GM21786 (cell line): Measurements from ENCODE around the gene ATR.
"Not testable (repeated sequence)": the region's sequence is repeated elsewhere in the genome, so short reads cannot be mapped to it uniquely, and the experiment has no call there.

ENCODE experiments used
- ATAC-seq: cut with Tn5 transposase; IDR thresholded peaks from one replicate; pipeline ENCODE4 v1.9.1; 2021; ENCODE audit not compliant: unreplicated experiment

The ATR gene

GRCh38 chr3:142578329-142579223, at the start of gene ATR:
Gene ATR, minus strand, starts transcription at chr3:142578733. Its CDS starts 29 bp downstream, at chr3:142578704.
- peak; percentile 95 for ATAC-seq

GRCh38 chr3:142626971-142627370, 48.4 kb upstream of the ATR start:
- ATAC-seq = no peak

- ATAC-seq = no peak
Observed at GRCh38 chr3:142625153-142625440, 46.6 kb upstream of the ATR start.

- ATAC-seq = no peak
Observed at GRCh38 chr3:142624341-142625152, 46.0 kb upstream of the ATR start.

- ATAC-seq = no peak
Observed at GRCh38 chr3:142623194-142623593, 44.7 kb upstream of the ATR start.

DNA sequence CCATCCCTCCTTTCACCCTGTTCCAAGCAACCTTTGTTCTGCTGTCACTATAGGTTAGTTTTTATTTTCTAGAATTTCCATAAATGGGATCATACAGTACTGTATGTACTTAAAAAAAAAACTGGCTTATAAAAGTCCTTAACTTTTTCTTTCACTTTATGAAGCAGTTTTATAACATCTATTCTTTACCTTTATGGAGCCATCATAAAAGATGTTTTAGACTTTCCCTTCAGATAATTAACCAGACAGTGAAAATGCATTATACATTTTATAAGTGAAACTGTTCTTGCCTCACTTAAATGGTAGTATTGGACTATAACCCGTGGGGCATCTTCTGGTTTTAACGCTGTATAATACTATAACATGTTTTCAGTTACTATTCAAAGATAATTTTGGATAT, 43.9 kb upstream of the ATR start:
- no peak for ATAC-seq

- no peak for ATAC-seq
Observed at GRCh38 chr3:142618917-142619461, 40.5 kb upstream of the ATR start.

- no peak for ATAC-seq
Observed at GRCh38 chr3:142615171-142615570, 36.6 kb upstream of the ATR start.

GRCh38 chr3:142614059-142614626, 35.6 kb upstream of the ATR start:
- no peak for ATAC-seq

DNA sequence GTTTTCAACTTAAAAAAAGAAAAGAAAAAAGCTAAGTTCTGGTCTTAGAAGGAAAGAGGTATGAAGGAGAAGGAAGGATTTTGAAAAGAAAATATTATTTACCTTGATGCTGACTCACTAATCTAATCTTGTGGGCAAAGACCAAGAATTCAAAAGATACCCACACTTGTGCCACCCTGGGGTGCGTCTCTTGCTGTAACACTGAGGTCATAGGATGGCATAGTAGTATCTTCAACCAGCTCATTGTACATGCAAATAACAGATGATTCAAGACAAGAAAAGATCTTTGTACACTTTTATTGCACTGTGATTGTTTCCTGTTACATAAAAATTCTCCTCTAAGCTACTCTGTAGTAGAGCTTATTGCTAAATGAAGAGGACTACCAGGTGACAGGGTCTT, 35.0 kb upstream of the ATR start:
- ATAC-seq = no peak

- ATAC-seq = no peak
Observed at GRCh38 chr3:142611206-142611605, 32.7 kb upstream of the ATR start.

GRCh38 chr3:142609136-142609535, 30.6 kb upstream of the ATR start:
- ATAC-seq = no peak

DNA sequence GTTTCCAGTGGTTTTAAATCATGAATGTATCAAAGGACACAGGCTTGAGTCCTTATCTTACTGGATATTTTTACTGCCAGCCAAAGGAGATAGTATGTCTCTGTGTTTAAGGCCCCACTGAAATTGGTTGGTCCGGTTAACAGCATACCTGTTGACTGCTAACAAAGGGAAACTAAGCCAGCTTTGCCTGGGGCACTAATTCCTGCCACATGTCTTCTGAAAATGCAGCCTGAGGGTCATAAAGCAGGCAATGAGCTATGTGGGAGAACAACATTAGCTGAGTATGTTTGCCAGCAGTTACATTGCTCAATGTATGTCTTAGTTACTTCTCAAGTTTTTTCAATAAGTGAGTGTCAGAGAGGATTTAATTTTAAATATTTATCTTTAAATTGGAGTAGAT, 30.1 kb upstream of the ATR start:
- ATAC-seq = no peak

GRCh38 chr3:142604940-142605339, 26.4 kb upstream of the ATR start:
- ATAC-seq = peak; percentile 65

GRCh38 chr3:142603386-142603705, 24.8 kb upstream of the ATR start:
- not testable (repeated sequence) for ATAC-seq

DNA sequence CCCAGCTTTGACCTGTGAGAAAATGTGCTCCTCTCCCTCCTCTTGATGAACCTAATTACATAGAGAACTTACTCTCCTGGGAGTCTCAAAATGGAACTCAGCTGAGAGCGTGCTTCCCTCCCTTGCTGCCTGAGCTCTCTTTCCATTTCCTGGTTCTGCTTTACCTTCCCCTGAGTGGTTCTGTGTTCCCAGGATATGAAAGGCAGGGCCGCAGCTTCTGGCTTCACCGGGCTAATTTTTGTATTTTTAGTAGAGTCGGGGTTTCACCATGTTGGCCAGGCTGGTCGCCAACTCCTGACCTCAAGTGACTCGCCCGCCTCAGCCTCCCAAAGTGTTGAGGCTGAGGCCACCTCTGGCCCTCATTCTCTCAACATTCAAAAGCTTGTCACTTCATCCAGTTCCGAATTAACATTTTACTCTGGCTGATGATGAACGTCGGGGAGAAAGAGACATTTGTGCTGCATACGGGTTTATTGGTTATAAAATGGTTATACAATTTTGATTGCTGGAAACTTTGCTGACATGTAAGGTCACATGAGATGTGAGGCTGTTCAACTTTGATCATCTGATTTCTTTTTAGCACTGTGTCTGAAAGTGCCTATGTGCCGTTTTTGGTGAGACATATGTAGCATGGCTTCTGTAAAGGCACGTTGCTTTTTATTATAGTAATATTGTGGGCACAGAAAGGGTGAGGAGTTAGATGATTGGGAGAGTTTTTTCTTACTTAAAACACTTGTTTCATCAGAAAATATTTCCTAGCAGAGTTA, 24.3 kb upstream of the ATR start:
- no peak for ATAC-seq

DNA sequence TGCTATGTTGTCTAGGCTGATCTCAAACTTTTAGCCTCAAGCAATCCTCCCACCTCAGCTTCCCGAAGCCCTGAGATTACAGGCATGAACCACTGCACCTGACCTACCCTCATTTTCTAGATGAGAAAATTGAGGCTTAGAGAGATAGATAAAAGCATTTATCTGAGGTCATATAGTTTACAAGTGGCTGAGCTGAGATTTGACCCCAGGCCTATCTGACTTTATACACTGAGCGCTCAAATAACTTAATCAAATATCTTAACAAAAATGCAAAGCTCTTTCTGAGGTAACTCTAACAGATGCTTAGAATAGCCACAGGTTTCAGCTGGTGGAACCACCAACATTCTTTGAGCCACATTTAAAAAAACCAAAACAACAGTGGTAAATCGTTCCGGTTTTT, 23.2 kb upstream of the ATR start:
- ATAC-seq = no peak

DNA sequence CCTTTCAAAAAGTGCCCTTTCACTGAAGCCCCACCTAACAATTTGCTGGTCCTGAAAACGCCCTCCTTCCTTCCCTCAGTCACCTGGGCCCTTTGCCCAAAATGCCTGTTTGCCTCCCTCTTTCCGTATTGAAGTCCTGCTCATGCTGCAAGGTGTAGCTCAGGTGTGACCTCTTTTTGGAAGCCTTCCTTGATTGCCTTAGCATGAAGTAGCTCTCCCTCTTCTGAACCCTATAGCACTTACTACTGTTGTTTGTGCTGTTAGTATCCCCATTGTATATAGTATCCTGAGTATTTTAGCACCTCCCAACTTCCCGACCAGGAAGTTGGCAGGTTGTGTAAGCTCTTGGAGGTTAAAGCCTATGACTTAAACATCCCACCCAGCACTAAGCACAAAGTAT, 19.4 kb upstream of the ATR start:
- ATAC-seq = no peak

GRCh38 chr3:142596726-142597088, 18.2 kb upstream of the ATR start:
- ATAC-seq = no peak

DNA sequence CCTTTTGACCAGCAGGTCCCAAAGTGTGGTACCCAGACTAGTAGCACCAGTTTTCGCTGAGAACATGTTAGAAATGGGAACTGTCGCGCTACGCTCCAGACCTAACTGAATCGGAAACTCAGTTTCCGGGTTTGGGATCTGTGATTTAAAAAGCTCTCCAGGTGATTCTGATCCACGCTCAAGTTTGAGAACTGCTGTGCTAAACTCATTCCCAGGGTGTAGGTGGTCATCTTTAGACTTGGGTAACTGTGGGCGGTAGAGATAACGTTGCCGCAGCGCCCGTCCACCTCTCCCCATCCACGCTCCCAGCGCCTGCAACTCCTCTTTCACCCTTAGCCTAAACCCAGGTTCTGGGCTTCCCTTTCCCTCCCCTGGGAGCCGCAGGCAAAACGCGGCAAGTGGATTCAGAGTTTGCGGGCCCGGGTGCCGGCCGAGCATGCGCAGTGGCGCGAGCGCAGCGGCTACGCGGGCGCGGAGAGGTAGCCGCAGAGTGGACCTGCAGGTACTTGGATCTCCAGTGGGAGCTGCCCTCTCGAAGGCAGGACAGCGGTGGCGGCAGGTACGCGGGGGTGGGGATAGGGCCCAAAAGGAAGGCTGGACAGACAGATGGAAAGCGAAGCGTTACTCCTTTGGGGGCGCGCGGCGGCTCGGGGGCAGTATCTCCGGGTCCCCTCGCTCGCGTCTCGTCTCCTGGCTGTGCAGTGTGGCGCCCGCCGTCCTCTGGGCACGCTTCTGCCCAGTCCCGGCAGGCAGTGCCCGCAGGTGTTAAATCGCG, 17.6 kb upstream of the ATR start, which contains the start of gene PLS1:
Gene PLS1, plus strand, starts transcription at position 443 of the 775 bp plus-strand sequence. CDS start 67,845 bp downstream, outside the sequence.
- ATAC-seq = peak; percentile 77
